Left cardiac atrium (tissue), 4 donors: ENCODE results near the gene MYO1D. TPM values are rescaled to one million over a fixed set of nuclear protein-coding genes. Genes with fewer than 3 reads are reported as not detected.

Experiments
- ATAC-seq, 2 donors: fragments of 200-7000 bp; cut with Tn5 transposase; one replicate each; pipeline ENCODE4 v1.9.1; 2020; ENCODE audit warnings: mild to moderate bottlenecking in 2 of 2, moderate library complexity in 2 of 2
- DNase-seq: peaks from one replicate; pipeline ENCODE4 v3.0.0-alpha.2; 2020
- intact Hi-C, 2 donors: fragments of 100-400 bp; cut with DNase I; formaldehyde crosslinking; loops; one replicate each; pipeline versions ENCODE4 v1.14.1 to v1.15.1; 2022 to 2023
- total RNA-seq, 2 donors: library from RNA; stranded (reverse); fragmentation: NEBNext Ultra II Directional; extraction: Animal tissue kit (Norgen Biotek cat#: 25700); gene quantifications; one replicate each; pipeline ENCODE4 v1.2.1, GENCODE V29; 2021
- donor health status: DM: no; HTN: yes; CAD: no.
- donor health status: DM: no; HTN: yes; CAD: no; lungs with severe emphysema.
- donor health status: DM: yes; HTN: yes; CAD: no.
- donor health status: Dilated cardiomyopathy.

MYO1D gene
- total RNA-seq, 2 donors from 2014 or later: 9.5 to 21.8 TPM

GRCh38 chr17:32801193-32801592 is 75.7 kb downstream of the MYO1D start:
- intact Hi-C loops: no loop called here
- DNase-seq (no peak), ATAC-seq (peak; percentile 63 to 71)

GRCh38 chr17:32798938-32799337 is 78.0 kb downstream of the MYO1D start:
- ATAC-seq (no peak), DNase-seq (no peak)
- intact Hi-C loops: no loop called here

DNA sequence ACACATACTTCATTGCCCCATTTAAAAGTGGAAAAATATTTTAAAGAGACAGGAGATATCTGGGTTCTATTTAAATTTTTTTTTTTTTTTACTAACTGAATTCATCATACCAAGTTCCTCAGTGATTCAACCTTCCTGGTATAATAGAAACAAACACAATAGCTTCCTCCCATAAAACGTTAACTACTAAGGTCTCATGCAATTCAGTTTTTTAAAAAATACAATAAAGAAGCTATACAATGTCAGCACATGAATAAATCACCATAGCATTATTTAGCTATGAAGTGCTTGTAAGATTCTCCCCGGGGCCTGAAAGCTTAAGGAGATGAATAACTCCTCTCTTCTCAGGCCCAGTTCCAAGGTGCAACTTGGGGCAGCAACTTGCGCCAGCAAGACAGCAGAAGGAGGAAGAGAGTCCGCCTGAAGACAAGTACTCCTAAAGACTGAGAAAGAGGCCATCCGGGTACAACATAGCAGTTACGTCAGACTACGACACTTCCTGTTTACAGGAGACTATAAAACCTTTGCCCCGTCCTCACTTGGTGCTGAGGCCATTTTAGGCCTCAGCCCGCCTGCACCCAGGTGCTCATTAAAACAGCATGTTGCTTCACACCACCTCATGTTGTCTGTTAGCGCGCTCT is 81.5 kb downstream of the MYO1D start:
- DNase-seq: no peak
- intact Hi-C loops: no loop called here
- ATAC-seq: no peak

DNA sequence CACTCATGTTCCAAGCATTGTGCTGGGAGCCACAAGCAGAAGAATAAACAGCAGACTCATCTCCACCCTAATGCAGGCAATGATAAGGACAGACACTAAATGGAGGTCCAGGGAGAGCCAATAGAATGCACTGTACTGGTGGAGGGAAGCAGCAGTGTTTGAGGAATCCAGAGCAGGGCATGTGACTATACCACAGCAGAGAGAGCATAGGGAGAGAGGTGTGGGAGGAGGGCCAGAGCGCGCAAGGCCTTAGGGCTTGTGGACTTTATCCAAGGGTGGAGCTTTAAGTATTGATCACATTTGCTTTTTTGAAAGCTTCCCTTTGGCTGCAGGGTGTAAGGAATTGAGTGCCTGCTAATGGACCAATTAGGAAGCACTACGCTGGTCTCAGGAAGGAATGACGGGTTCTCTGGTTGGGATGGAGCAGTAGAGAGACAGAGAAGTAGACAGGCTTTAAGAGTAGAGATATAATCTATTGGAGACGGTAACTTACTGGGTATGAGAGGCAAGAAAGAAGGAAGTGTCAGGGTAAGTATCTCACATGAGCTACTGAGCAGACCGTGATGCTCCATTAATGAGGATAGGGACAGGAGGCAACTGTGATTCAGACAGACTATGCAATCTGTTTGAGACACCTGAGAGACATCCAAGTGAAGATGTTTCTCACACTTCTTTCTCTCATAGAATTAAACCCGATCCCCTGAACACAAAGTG is 82.2 kb downstream of the MYO1D start:
- DNase-seq (no peak), ATAC-seq (peak in 1 of 2 donors; percentile 23)
- intact Hi-C loops: no loop called here

DNA sequence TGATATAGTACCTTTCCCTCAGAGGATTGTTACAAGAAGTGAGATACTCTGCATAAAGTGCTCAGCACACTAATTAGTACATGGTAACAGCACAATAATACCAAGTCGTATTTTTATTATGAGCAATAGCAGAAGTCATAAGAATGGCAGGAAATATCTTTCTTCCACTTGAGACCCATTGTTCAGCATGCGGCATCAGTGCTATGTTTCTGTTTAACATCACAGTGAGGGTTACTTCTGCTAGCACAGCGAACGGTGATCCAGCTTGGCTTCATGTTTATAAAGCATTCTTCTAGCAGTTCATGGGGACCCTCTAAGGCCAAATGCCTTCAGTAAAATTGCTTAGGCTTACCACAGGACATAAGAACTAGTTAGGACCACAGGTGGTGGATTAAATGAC is 83.1 kb downstream of the MYO1D start:
- ATAC-seq: no peak
- intact Hi-C loops: no loop called here

DNA sequence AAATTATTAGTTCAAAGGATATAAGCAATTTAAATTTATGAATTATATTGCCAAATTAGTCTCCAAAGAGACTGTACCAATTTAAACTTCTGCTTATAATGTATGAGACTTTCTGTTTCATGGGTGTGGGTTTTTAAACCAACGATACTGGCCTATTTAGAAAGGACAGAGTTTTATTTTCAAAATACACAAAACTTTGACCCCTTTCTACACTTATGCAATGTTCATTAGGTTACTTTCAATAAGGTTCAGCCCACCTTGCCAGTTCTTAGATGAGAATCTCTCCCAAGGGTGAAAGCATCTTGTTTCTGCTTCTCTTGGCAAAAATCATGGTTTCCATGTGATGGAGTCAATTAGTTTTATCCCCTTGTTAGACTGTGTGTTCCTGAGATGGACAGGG is 84.7 kb downstream of the MYO1D start:
- intact Hi-C loops: no loop called here
- DNase-seq (no peak), ATAC-seq (no peak)

More for the DNA sequence above, 83.1 kb downstream of the MYO1D start:
- no peak for DNase-seq

DNA sequence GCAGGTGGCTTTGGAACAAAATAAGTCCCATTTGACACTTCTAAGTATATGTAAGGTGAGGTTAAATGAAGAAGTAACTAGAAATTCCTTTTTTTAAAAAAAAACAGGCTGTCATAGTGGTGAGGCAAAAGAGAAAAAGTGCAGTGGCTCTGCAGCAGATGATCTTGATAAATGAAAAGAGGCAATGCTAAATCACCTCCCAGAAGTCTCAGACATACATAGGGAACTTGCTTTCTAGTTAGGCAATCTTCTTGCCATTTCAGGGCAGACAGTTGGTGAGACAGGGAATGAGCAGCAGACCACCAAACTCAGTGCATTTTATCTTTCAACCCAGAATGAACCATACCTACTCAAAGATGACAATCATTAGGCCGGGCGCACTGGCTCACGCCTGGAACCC is 90.8 kb downstream of the MYO1D start:
- ATAC-seq: no peak
- DNase-seq: no peak
- intact Hi-C loops: loop anchor here (10.0 kb wide), 2 partner anchors 129 to 209 kb away; partner anchors contain the start of gene SPACA3 (in 1 of the 2)

DNA sequence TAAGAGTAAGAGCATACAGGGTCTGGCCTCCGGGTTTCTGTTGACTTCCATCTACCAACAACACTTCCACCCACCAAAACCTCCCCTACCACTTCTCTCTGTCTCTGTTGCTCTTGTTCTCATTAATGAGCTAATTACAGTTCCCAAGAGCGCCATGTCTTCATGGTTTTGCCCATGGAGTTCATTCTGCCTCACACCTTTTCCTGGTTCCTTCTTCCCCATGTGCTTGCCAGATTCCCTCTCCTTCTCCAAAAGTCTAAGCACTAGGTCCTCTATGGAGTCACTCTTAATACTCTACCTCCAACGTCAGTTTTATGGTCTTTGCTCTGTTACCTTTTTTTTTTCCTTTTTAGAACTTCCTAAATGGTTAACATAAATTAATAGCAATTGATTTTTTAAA is 92.8 kb downstream of the MYO1D start:
- DNase-seq (no peak), ATAC-seq (no peak)
- intact Hi-C loops: loop anchor here (5.0 to 10.0 kb wide), 3 partner anchors 93 to 211 kb away; partner anchors contain the start of genes MYO1D (in 1 of the 2) and SPACA3 (in 1 of the 2)

- intact Hi-C loops: loop anchor here (1.0 to 10.0 kb wide), 5 partner anchors 94 to 211 kb away; partner anchors contain the start of genes MYO1D (in 2 of the 2) and SPACA3 (in 1 of the 2)
- peak; percentile 62 to 68 for ATAC-seq
- no peak for DNase-seq
Observed at GRCh38 chr17:32783602-32784001, 93.3 kb downstream of the MYO1D start.

- DNase-seq (no peak), ATAC-seq (no peak)
- intact Hi-C loops: loop anchor here (5.0 to 10.0 kb wide), 3 partner anchors 97 to 214 kb away; partner anchors contain the start of genes MYO1D (in 1 of the 2) and SPACA3 (in 1 of the 2)
Observed at GRCh38 chr17:32780721-32781120, 96.2 kb downstream of the MYO1D start.

GRCh38 chr17:32777922-32778321 is 99.0 kb downstream of the MYO1D start:
- ATAC-seq: no peak
- no peak for DNase-seq
- intact Hi-C loops: no loop called here

GRCh38 chr17:32777436-32777835 is 99.5 kb downstream of the MYO1D start:
- DNase-seq (no peak), ATAC-seq (no peak)
- intact Hi-C loops: no loop called here

DNA sequence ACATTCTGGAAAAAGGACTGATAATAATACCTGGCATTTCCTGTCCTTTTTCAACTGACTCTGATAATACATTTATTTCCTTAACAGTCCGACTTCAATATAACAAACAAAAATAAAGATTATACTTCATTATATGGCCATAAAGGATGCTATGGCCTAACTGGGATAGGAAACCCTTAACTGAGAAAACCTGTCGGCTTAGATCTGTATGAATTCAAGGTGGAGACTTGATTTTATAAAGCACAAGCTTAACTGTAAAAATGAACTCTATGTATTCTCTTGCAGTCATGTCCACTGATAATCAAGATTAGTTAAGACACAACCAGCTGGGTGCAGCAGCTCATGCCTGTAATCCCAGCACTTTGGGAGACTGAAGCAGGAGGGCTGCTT is 102.2 kb downstream of the MYO1D start:
- ATAC-seq: no peak
- DNase-seq: no peak
- intact Hi-C loops: no loop called here

GRCh38 chr17:32773856-32774694 is 102.8 kb downstream of the MYO1D start:
- intact Hi-C loops: no loop called here
- no peak for DNase-seq
- no peak for ATAC-seq

DNA sequence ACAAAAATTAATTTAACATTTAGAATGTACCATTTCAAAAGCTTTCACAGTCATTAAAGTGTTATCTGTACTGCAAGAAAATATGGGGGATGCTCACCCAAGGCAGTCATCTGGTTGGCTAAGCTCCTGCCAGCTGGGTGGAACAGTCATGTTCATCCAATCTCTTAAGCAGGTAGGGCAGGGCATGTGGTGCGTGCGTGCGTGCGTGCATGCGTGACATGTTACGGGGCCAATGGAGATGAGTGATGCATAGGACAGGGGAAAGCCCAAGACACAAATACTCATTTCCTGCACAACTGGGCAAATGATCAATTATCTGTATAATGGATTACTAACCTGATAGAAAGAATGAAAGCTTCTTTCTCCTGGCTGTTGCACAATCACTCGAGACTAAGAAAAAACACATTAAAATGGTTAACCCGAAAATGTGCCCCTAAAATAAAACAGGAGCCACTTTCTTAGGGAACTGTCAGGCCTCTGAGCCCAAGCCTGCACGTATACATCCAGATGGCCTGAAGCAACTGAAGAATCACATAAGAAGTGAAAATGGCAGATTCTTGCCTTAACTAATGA is 104.4 kb downstream of the MYO1D start:
- no peak for ATAC-seq

GRCh38 chr17:32771396-32771795 is 105.5 kb downstream of the MYO1D start:
- intact Hi-C loops: no loop called here
- DNase-seq: no peak

More for the DNA sequence above, 104.4 kb downstream of the MYO1D start:
- intact Hi-C loops: no loop called here
- DNase-seq: no peak

GRCh38 chr17:32769846-32770245 is 107.1 kb downstream of the MYO1D start:
- DNase-seq: no peak
- intact Hi-C loops: no loop called here
- no peak for ATAC-seq

More at GRCh38 chr17:32771396-32771795, 105.5 kb downstream of the MYO1D start:
- ATAC-seq: no peak

DNA sequence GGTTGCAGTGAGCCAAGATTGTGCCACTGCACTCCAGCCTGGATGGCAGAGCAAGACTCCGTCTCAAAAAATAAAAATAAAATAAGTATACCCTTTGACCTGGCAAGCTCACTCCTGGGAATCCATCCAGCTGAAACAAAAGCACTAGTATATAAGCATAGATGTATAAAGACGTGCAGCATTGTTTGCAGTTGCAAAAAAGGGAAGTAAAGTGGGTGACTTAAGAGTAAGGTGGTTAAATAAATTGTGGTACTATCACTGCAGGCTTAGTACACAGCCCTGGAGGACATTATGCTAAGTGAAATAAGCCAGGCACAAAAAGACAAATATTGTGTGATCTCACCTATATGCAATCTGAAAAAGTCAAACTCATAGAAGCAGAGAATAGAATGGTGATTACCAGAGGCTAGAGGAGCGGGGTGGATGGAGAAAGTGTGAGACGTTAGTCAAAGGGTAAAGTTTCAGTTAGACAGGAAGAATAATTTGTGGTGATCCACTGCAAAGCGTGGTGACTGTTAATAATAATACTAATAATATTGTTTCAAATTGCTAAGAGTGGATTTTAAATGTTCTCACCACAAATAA is 113.0 kb downstream of the MYO1D start:
- ATAC-seq (no peak), DNase-seq (no peak)
- intact Hi-C loops: no loop called here

DNA sequence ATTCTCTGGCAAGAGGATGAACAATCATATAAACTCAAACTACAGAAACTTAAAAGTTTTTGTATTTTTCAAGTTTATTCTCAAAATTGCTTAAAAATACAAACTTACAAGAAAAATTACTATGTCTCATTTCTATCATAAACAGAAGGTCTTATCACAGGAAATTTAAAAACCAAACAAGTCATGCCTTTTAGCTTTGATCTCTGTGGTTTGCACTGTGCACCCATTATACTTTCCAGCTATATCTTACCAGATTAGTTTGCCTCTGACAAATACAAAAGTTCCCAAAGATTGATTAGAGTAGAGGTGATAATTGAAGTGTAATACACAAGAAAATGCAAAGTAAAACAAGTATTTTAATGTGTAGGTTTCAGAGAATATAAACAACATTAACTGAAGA is 117.4 kb downstream of the MYO1D start:
- no peak for ATAC-seq
- no peak for DNase-seq
- intact Hi-C loops: loop anchor here (5.0 to 10.0 kb wide), 2 partner anchors 275 to 297 kb away; partner anchors contain the start of gene CDK5R1 (in 1 of the 2)
